Spleen (tissue), 11 donors: Measurements from ENCODE around the gene CEP112. TPM values are rescaled to one million over a fixed set of nuclear protein-coding genes. Genes with fewer than 3 reads are reported as not detected.

ENCODE experiments used
- DNase-seq: peaks from one replicate; pipeline ENCODE4 v3.0.0-alpha.2; 2020
- H3K27ac ChIP-seq, 8 donors: fragments of 200-600 bp; sonication (generic) in 7 of 8; 1 replicate in 4 of 8; 2 replicates in 4 of 8; pipeline versions ENCODE4 v1.5.0 to v1.8.0; 2016 to 2021; ENCODE audit warnings: inconsistent platforms in 4 of 8, mild to moderate bottlenecking in 4 of 8, moderate library complexity in 1 of 8
- H3K27me3 ChIP-seq, 7 donors: fragments of 200-600 bp; sonication (generic) in 6 of 7; replicated peaks in 1 of 7; 1 replicate in 4 of 7; 2 replicates in 3 of 7; pipeline versions ENCODE4 v1.5.0 to v1.8.0; 2016 to 2021; ENCODE audit warnings: inconsistent platforms in 3 of 7, mild to moderate bottlenecking in 1 of 7
- H3K36me3 ChIP-seq, 6 donors: fragments of 200-600 bp; sonication (generic) in 5 of 6; 1 replicate in 4 of 6; 2 replicates in 2 of 6; pipeline versions ENCODE4 v1.5.0 to v1.8.0; 2016 to 2021; ENCODE audit warnings: inconsistent platforms in 2 of 6
- H3K4me1 ChIP-seq, 6 donors: fragments of 200-600 bp; sonication (generic) in 5 of 6; 1 replicate in 3 of 6; 2 replicates in 3 of 6; pipeline versions ENCODE4 v1.5.0 to v1.8.0; 2016 to 2021; ENCODE audit warnings: inconsistent platforms in 3 of 6
- H3K4me3 ChIP-seq, 8 donors: fragments of 200-600 bp; sonication (generic) in 7 of 8; 1 replicate in 4 of 8; 2 replicates in 4 of 8; pipeline versions ENCODE4 v1.5.0 to v1.8.0; 2016 to 2021; ENCODE audit warnings: inconsistent platforms in 4 of 8, mild to moderate bottlenecking in 4 of 8, moderate library complexity in 2 of 8
- H3K9me3 ChIP-seq, 8 donors: fragments of 200-600 bp; sonication (generic) in 7 of 8; 1 replicate in 4 of 8; 2 replicates in 4 of 8; pipeline versions ENCODE4 v1.5.0 to v1.8.0; 2016 to 2021; ENCODE audit warnings: inconsistent platforms in 4 of 8
- CTCF ChIP-seq, 11 experiments: fragments of 200-600 bp in 7 of 11; fragments of 450-650 bp in 4 of 11; sonication (generic) in 4 of 11; IDR thresholded peaks in 8 of 11; conservative IDR thresholded peaks in 3 of 11; 1 replicate in 7 of 11; 2 replicates in 4 of 11; pipeline versions ENCODE4 v1.4.0 to v1.8.0; 2016 to 2021; ENCODE audit warnings: antibody characterized with exemption in 11 of 11, inconsistent platforms in 4 of 11, mild to moderate bottlenecking in 1 of 11
- POLR2A ChIP-seq, 3 donors: fragments of 450-650 bp; IDR thresholded peaks; one replicate each; pipeline ENCODE4 v1.5.1; 2017; ENCODE audit warnings: antibody characterized with exemption in 3 of 3, mild to moderate bottlenecking in 1 of 3
- POLR2AphosphoS5 ChIP-seq, 3 donors: sonication (generic); formaldehyde crosslinking; IDR thresholded peaks; one replicate each; pipeline ENCODE4 v1.5.1; 2017; ENCODE audit warnings: antibody characterized with exemption in 3 of 3
- WGBS, 5 donors: extraction: QIAGEN DNeasy Blood & Tissue Kit in 3 of 5; methylation state at CpG; one replicate each; pipeline versions ENCODE4 v1.1.5 to v1.1.7; 2013 to 2018; 5-methylcytosine and 5-hydroxymethylcytosine counted together
- intact Hi-C: fragments of 100-400 bp; cut with DNase I; formaldehyde crosslinking; loops from one replicate; pipeline ENCODE4 v1.15.0; 2023; ENCODE audit warnings: low total_unique reads
- polyA plus RNA-seq, 3 donors: library from polyadenylated mRNA; stranded (reverse); fragments of 200-250 nt; gene quantifications; one replicate each; pipeline ENCODE4 v1.2.1, GENCODE V29; 2013
- total RNA-seq, 7 donors: library from RNA; depleted of rRNA in 3 of 7; stranded (reverse); fragments of >200 nt in 3 of 7; fragmentation: NEBNext Ultra II Directional in 4 of 7; extraction: Animal tissue kit (Norgen Biotek cat#: 25700) in 4 of 7; gene quantifications; one replicate each; pipeline versions ENCODE4 v1.1.0 to v1.2.1, GENCODE V29; 2016 to 2021
- donor health status: healthy with polysubstance abuse.
- donor health status: DM: no; HTN: no; CAD: no; lungs with moderate emphysema.
- donor health status: DM: no; HTN: no; CAD: no.
- donor health status: Bipolar disorder and iron deficiency.
- donor health status: healthy.
- donor health status: DM: no; HTN: no; CAD: no.
- donor health status: DM: yes; HTN: yes; CAD: no.

Gene CEP112
- total and polyA plus RNA-seq, 10 donors, result 3.1 to 31.0 (median 16.8) TPM

- WGBS, 5 donors, result 90 to 97% (median 91%) methylated on average over 10 of the region's 10 CpGs
- DNase-seq, result no peak
- TF ChIP-seq CTCF (IDR thresholded peaks at IDR 0.05 in 8 of 11, conservative IDR thresholded peaks at IDR 0.05 in 3 of 11), result no peak
- TF ChIP-seq POLR2AphosphoS5 (IDR thresholded peaks at IDR 0.05), result no peak
- TF ChIP-seq POLR2A (IDR thresholded peaks at IDR 0.05), result no peak
- intact Hi-C loops, result no loop called here
- no peaks in the 10 kb centered on the region for H3K4me1 ChIP-seq
- H3K9me3 ChIP-seq, result no peaks in the 10 kb centered on the region
- no peak overlapping the region for H3K4me3 ChIP-seq
- H3K36me3 ChIP-seq, result no peaks in the 10 kb centered on the region
- no peaks in the 10 kb centered on the region for H3K27me3 ChIP-seq
- H3K27ac ChIP-seq, result no peak overlapping the region
Observed at GRCh38 chr17:65902155-65902554, 289.8 kb downstream of the CEP112 start.

GRCh38 chr17:65901394-65901793, 290.5 kb downstream of the CEP112 start:
- Histone ChIP-seq H3K27ac (no peak overlapping the region), H3K4me3 (no peak overlapping the region), H3K4me1 (no peaks in the 10 kb centered on the region), H3K36me3 (no peaks in the 10 kb centered on the region), H3K27me3 (no peaks in the 10 kb centered on the region), H3K9me3 (no peaks in the 10 kb centered on the region)
- TF ChIP-seq POLR2A (IDR thresholded peaks at IDR 0.05), result no peak
- TF ChIP-seq CTCF (IDR thresholded peaks at IDR 0.05 in 8 of 11, conservative IDR thresholded peaks at IDR 0.05 in 3 of 11), result no peak
- TF ChIP-seq POLR2AphosphoS5 (IDR thresholded peaks at IDR 0.05), result no peak
- no peak for DNase-seq
- intact Hi-C loops, result no loop called here

- no peak for DNase-seq
- intact Hi-C loops, result no loop called here
- 84 to 94% (median 89%) methylated on average over 6 of the region's 6 CpGs for WGBS, 5 donors
Observed at GRCh38 chr17:65900216-65900615, 291.7 kb downstream of the CEP112 start.

GRCh38 chr17:65898651-65899050, 293.3 kb downstream of the CEP112 start:
- Histone ChIP-seq H3K4me3 (no peak overlapping the region), H3K9me3 (no peaks in the 10 kb centered on the region), H3K4me1 (no peaks in the 10 kb centered on the region), H3K27me3 (no peaks in the 10 kb centered on the region), H3K36me3 (no peaks in the 10 kb centered on the region), H3K27ac (no peak overlapping the region)
- no peak for DNase-seq
- intact Hi-C loops, result no loop called here
- TF ChIP-seq POLR2AphosphoS5 (IDR thresholded peaks at IDR 0.05) (no peak), POLR2A (IDR thresholded peaks at IDR 0.05) (no peak), CTCF (IDR thresholded peaks at IDR 0.05 in 8 of 11, conservative IDR thresholded peaks at IDR 0.05 in 3 of 11) (no peak)
- WGBS, 5 donors, result 92 to 96% (median 95%) methylated on average over 3 of the region's 3 CpGs

More at GRCh38 chr17:65900216-65900615, 291.7 kb downstream of the CEP112 start:
- H3K4me1 ChIP-seq, result no peaks in the 10 kb centered on the region
- H3K27ac ChIP-seq, result no peak overlapping the region
- no peak overlapping the region for H3K4me3 ChIP-seq
- no peaks in the 10 kb centered on the region for H3K36me3 ChIP-seq
- H3K9me3 ChIP-seq, result no peaks in the 10 kb centered on the region
- TF ChIP-seq POLR2A (IDR thresholded peaks at IDR 0.05), result no peak
- TF ChIP-seq CTCF (IDR thresholded peaks at IDR 0.05 in 8 of 11, conservative IDR thresholded peaks at IDR 0.05 in 3 of 11), result no peak
- no peak for TF ChIP-seq POLR2AphosphoS5 (IDR thresholded peaks at IDR 0.05)
- no peaks in the 10 kb centered on the region for H3K27me3 ChIP-seq
